H1 (cell line): ENCODE data around the gene SLN. TPM values are rescaled to one million over a fixed set of nuclear protein-coding genes. Genes with fewer than 3 reads are reported as not detected.

Source experiments
- CTCF ChIA-PET: fragments of 300-600 bp; sonication (Branson Sonifier 250); formaldehyde crosslinking; loops from one replicate; lab custom pipeline; 2021; ENCODE audit not compliant: partially characterized antibody; lab: Charles Lee
- POLR2A ChIA-PET: fragments of 300-600 bp; sonication (Branson Sonifier 250); formaldehyde crosslinking; loops from one replicate; lab custom pipeline; 2021; ENCODE audit warnings: inconsistent platforms; ENCODE audit not compliant: partially characterized antibody; lab: Charles Lee
- DNase-seq, 2 experiments: peaks; one replicate each; pipeline versions ENCODE4 v3.0.0 to v3.0.0-alpha.2; 2010 to 2022; ENCODE audit warnings: low spot score in 2 of 2, low read depth in 1 of 2, mixed read lengths in 1 of 2
- FAIRE-seq: peaks from 2 replicates; lab custom pipeline; 2011; peaks lifted over from hg19 to GRCh38; lab: Jason Lieb, UNC
- H2AFZ ChIP-seq: 2 replicates; pipeline ENCODE4 v1.8.1; 2012; ENCODE audit warnings: low read length, inconsistent platforms
- H2AK5ac ChIP-seq: 2 replicates; pipeline ENCODE4 v1.6.1; 2013; ENCODE audit warnings: low read depth, low read length
- H2BK120ac ChIP-seq: replicated peaks from 2 replicates; pipeline ENCODE3; 2013; ENCODE audit warnings: low read depth, low read length, inconsistent platforms
- H2BK12ac ChIP-seq: 2 replicates; pipeline ENCODE4 v1.6.1; 2013; ENCODE audit warnings: low read depth, low read length
- H2BK15ac ChIP-seq: 2 replicates; pipeline ENCODE4 v1.6.1; 2013; ENCODE audit warnings: low read length
- H2BK20ac ChIP-seq: 2 replicates; pipeline ENCODE4 v1.6.1; 2013; ENCODE audit warnings: low read length
- H2BK5ac ChIP-seq: 2 replicates; pipeline ENCODE4 v1.6.1; 2013; ENCODE audit warnings: low read depth, low read length
- H3K14ac ChIP-seq: 2 replicates; pipeline ENCODE4 v1.6.1; 2013; ENCODE audit warnings: inconsistent platforms; ENCODE audit not compliant: insufficient read length
- H3K18ac ChIP-seq: 2 replicates; pipeline ENCODE4 v1.6.1; 2013; ENCODE audit warnings: low read length; ENCODE audit errors: extremely low read depth
- H3K23ac ChIP-seq: 2 replicates; pipeline ENCODE4 v1.6.1; 2013; ENCODE audit warnings: inconsistent platforms; ENCODE audit not compliant: insufficient read length
- H3K23me2 ChIP-seq: 2 replicates; pipeline ENCODE4 v1.6.1; 2013; ENCODE audit warnings: low read depth, low read length
- H3K27ac ChIP-seq: 2 replicates; pipeline ENCODE4 v1.6.1; 2011; ENCODE audit warnings: low read depth, low read length, inconsistent platforms
- H3K27me3 ChIP-seq, 4 experiments: replicated peaks in 1 of 4; 1 replicate in 1 of 4; 2 replicates in 3 of 4; pipeline versions ENCODE4 v1.6.1 to v1.8.1; 2011 to 2013; ENCODE audit warnings: low read length in 3 of 4, mild to moderate bottlenecking in 3 of 4, inconsistent platforms in 2 of 4, mixed read lengths in 2 of 4, moderate library complexity in 1 of 4; ENCODE audit not compliant: control insufficient read depth in 3 of 4, insufficient read depth in 3 of 4; ENCODE audit errors: extremely low read depth in 1 of 4
- H3K36me3 ChIP-seq, 4 experiments: 2 replicates each; pipeline versions ENCODE4 v1.6.1 to v1.8.1; 2011 to 2013; ENCODE audit warnings: mild to moderate bottlenecking in 4 of 4, low read length in 3 of 4, moderate library complexity in 2 of 4, control low read depth in 1 of 4, inconsistent platforms in 1 of 4; ENCODE audit not compliant: insufficient read depth in 4 of 4, control insufficient read depth in 2 of 4
- H3K4ac ChIP-seq: replicated peaks from 2 replicates; pipeline ENCODE3; 2013; ENCODE audit warnings: low read length, low read depth, mixed read lengths, inconsistent platforms; ENCODE audit not compliant: insufficient read length
- H3K4me1 ChIP-seq, 4 experiments: replicated peaks in 1 of 4; 1 replicate in 1 of 4; 2 replicates in 3 of 4; pipeline versions ENCODE4 v1.6.1 to v1.8.1; 2011 to 2013; ENCODE audit warnings: low read length in 3 of 4, inconsistent platforms in 2 of 4, mixed read lengths in 1 of 4; ENCODE audit not compliant: insufficient read depth in 4 of 4, control insufficient read depth in 3 of 4
- H3K4me2 ChIP-seq, 2 experiments: 2 replicates each; pipeline versions ENCODE4 v1.6.1 to v1.8.1; 2011 to 2013; ENCODE audit warnings: low read depth in 2 of 2, low read length in 2 of 2, control low read depth in 1 of 2, inconsistent platforms in 1 of 2, mild to moderate bottlenecking in 1 of 2; ENCODE audit not compliant: insufficient read depth in 1 of 2
- H3K4me3 ChIP-seq, 4 experiments: fragments of 200-600, 300-600 bp in 1 of 4; sonication (generic), shearing (Covaris generic), sonication (Bioruptor Twin) in 1 of 4; 2 replicates each; pipeline versions ENCODE4 v1.5.1 to v1.8.1; 2011 to 2016; ENCODE audit warnings: low read length in 4 of 4, low read depth in 3 of 4, control low read depth in 2 of 4, inconsistent platforms in 2 of 4, mild to moderate bottlenecking in 2 of 4, mixed read lengths in 1 of 4, moderate library complexity in 1 of 4; ENCODE audit not compliant: insufficient read depth in 2 of 4; ENCODE audit errors: extremely low read depth in 1 of 4
- H3K56ac ChIP-seq: replicated peaks from 2 replicates; pipeline ENCODE3; 2013; ENCODE audit warnings: low read depth, mild to moderate bottlenecking, mixed read lengths, low read length, inconsistent platforms; ENCODE audit not compliant: insufficient read length
- H3K79me1 ChIP-seq: 2 replicates; pipeline ENCODE4 v1.6.1; 2013; ENCODE audit warnings: low read depth, low read length, control low read depth
- H3K79me2 ChIP-seq, 2 experiments: 2 replicates each; pipeline versions ENCODE4 v1.6.1 to v1.8.1; 2012 to 2013; ENCODE audit warnings: low read length in 2 of 2, mild to moderate bottlenecking in 2 of 2, inconsistent platforms in 1 of 2; ENCODE audit not compliant: insufficient read depth in 2 of 2, control insufficient read depth in 1 of 2
- H3K9ac ChIP-seq, 4 experiments: replicated peaks in 1 of 4; 1 replicate in 1 of 4; 2 replicates in 3 of 4; pipeline versions ENCODE4 v1.6.1 to v1.8.1; 2011 to 2013; ENCODE audit warnings: low read depth in 3 of 4, low read length in 3 of 4, control low read depth in 2 of 4, mild to moderate bottlenecking in 2 of 4, moderate library complexity in 2 of 4, inconsistent platforms in 1 of 4; ENCODE audit errors: extremely low read depth in 1 of 4
- H3K9me3 ChIP-seq, 2 experiments: 2 replicates each; pipeline versions ENCODE4 v1.6.1 to v1.8.1; 2012 to 2013; ENCODE audit warnings: mild to moderate bottlenecking in 2 of 2, moderate library complexity in 2 of 2, control low read depth in 1 of 2, inconsistent platforms in 1 of 2, low read depth in 1 of 2, low read length in 1 of 2, mixed read lengths in 1 of 2; ENCODE audit not compliant: insufficient read depth in 2 of 2
- H4K20me1 ChIP-seq, 2 experiments: replicated peaks in 1 of 2; 2 replicates each; pipeline versions ENCODE3 to v1.8.1; 2011 to 2013; ENCODE audit warnings: inconsistent platforms in 2 of 2, low read length in 2 of 2, mild to moderate bottlenecking in 1 of 2; ENCODE audit not compliant: insufficient read depth in 2 of 2, control insufficient read depth in 1 of 2
- H4K5ac ChIP-seq: 2 replicates; pipeline ENCODE4 v1.6.1; 2013; ENCODE audit warnings: low read length, low read depth, mixed read lengths, inconsistent platforms; ENCODE audit not compliant: insufficient read length
- H4K8ac ChIP-seq: 2 replicates; pipeline ENCODE4 v1.8.0; 2013; ENCODE audit warnings: mild to moderate bottlenecking, moderate library complexity, low read length, inconsistent platforms; ENCODE audit not compliant: insufficient read depth; ENCODE audit errors: extremely low read depth
- H4K91ac ChIP-seq: replicated peaks from 2 replicates; pipeline ENCODE3; 2013; ENCODE audit warnings: low read length, mixed read lengths, inconsistent platforms; ENCODE audit not compliant: insufficient read length
- WGBS, 2 experiments: shearing (Covaris generic) in 1 of 2; methylation state at CpG; one replicate each; pipeline versions ENCODE4 v1.1.6 to v1.1.7; 2013 to 2015; ENCODE audit warnings: low lambda C conversion rate in 2 of 2, mixed read lengths in 2 of 2, inconsistent platforms in 1 of 2, low coverage in 1 of 2, missing lambda C conversion rate in 1 of 2; ENCODE audit not compliant: insufficient replicate concordance in 2 of 2, insufficient coverage in 1 of 2, insufficient read length in 1 of 2; ENCODE audit errors: extremely low coverage in 1 of 2, missing lambda C conversion rate in 1 of 2; 5-methylcytosine and 5-hydroxymethylcytosine counted together
- polyA plus RNA-seq, 7 experiments: library from polyadenylated mRNA; depleted of rRNA in 3 of 7; stranded (reverse) in 5 of 7; unstranded in 2 of 7; fragments of >200 nt in 5 of 7; fragments of 200-250 nt in 2 of 7; gene quantifications; 1 replicate in 5 of 7; 2 replicates in 1 of 7; 4 replicates in 1 of 7; pipeline versions ENCODE4 v1.2.1 to v1.2.3, GENCODE V29; 2011 to 2013; ENCODE audit warnings: missing spikeins in 2 of 7, mixed read lengths in 2 of 7
- total RNA-seq: library from RNA; stranded (reverse); fragmentation: NEBNext Ultra II Directional; extraction: Animal tissue kit (Norgen Biotek cat#: 25700); gene quantifications from 2 replicates; pipeline ENCODE4 v1.2.1, GENCODE V29; 2021

SLN gene
- total and polyA plus RNA-seq, 2 of the 8 experiments (the other 6 are each of a cell fraction or from before 2014, with no cell fraction given), result not detected

DNA sequence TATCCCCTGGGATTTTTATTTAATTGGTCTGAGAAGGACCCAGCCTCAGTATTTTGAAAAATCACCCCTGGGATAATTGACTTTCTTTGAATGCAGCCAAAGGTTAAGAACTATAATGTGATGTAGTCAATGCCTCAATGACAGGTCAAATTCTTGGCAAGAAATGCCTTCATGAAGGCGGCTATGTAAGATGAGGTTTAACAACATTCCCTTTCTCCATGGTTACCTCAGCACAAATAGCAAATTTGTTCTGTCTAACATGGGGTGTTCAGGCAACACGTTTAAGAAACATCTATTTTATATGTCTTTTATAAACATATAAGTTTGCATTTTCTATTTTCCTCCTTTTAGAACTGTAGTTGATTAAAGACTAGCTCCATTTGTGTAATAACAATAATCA, 5.3 kb downstream of the SLN start:
- Histone ChIP-seq H3K4me3 (no peak overlapping the region), H2BK12ac (no peak overlapping the region), H3K23me2 (no peaks in the 10 kb centered on the region), H3K18ac (no peak overlapping the region), H3K27me3 (no peaks in the 10 kb centered on the region; a peak in 1 of 7 replicates), H2BK120ac (no peak overlapping the region), H3K9me3 (no peaks in the 10 kb centered on the region), H3K9ac (no peak overlapping the region), H3K56ac (no peak overlapping the region), H3K4ac (no peak overlapping the region), H4K91ac (no peak overlapping the region), H3K14ac (no peak overlapping the region), H2AK5ac (no peak overlapping the region), H4K5ac (no peak overlapping the region), H2AFZ (no peak overlapping the region), H3K4me2 (no peak overlapping the region), H4K8ac (no peak overlapping the region), H3K4me1 (peaks cover 0 to 12% (median 2%) of the 10 kb centered on the region in 4 experiments; a peak in 3 of 7 replicates), H4K20me1 (no peaks in the 10 kb centered on the region), H3K79me2 (no peaks in the 10 kb centered on the region), H2BK20ac (no peak overlapping the region), H3K23ac (no peak overlapping the region), H3K79me1 (no peaks in the 10 kb centered on the region), H2BK5ac (no peak overlapping the region), H2BK15ac (no peak overlapping the region), H3K36me3 (no peaks in the 10 kb centered on the region), H3K27ac (no peak overlapping the region)
- FAIRE-seq (no peak), DNase-seq (no peak)
- WGBS, 2 experiments, result 76% methylated on average over 2 of the region's 2 CpGs; no CpG with 5 or more reads in 1 of the 2 experiments
- ChIA-PET POLR2A (no interaction called here), CTCF (interaction anchor here (1.1 to 2.1 kb wide), 2 partner anchors 18 to 156 kb away, joined by 3 to 14 read pairs; no protein-coding TSS in a partner anchor)
